ENCODE measurements around the gene TCERG1L.

- TF ChIP-seq CTCF (IDR thresholded peaks at IDR 0.05) (no peak), POLR2A (IDR thresholded peaks at IDR 0.05) (no peak)
Observed at GRCh38 chr10:131086094-131086493, 225.4 kb downstream of the TCERG1L start.

All from body of pancreas (tissue), 4 donors.